ENCODE measurements around the gene ALK. TPM values are rescaled to one million over a fixed set of nuclear protein-coding genes. Genes with fewer than 3 reads are reported as not detected.

The ALK gene
- total RNA-seq, 1 experiment from 2014 or later: not detected

DNA sequence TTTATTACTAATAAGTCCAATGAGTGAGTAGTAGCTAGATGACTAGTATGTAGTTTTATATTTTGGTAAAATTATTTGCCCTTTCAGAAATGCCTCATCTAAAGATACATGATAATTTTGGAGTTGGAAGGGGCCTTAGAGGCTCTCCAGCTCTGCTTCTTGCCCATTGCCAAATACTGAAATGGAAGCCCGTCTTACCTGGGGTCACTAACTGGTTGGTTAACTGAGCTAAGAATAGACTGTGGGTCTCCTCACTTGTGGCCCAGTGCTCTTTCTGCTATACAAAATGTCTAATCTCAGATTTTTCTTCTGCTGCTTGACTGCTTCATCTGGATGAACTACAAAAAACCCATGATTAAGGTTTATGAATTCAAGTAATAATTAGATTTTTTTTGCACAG, 739.1 kb downstream of the ALK start:
- H3K4me3 Mint-ChIP-seq: no peak overlapping the region
- no peaks in the 10 kb centered on the region for H3K79me2 ChIP-seq (ENCODE audit: insufficient read depth, low read length)
- no peak overlapping the region for H3K18ac ChIP-seq (ENCODE audit: insufficient read length, low read depth, low read length)
- TF ChIP-seq, protein P1, sequence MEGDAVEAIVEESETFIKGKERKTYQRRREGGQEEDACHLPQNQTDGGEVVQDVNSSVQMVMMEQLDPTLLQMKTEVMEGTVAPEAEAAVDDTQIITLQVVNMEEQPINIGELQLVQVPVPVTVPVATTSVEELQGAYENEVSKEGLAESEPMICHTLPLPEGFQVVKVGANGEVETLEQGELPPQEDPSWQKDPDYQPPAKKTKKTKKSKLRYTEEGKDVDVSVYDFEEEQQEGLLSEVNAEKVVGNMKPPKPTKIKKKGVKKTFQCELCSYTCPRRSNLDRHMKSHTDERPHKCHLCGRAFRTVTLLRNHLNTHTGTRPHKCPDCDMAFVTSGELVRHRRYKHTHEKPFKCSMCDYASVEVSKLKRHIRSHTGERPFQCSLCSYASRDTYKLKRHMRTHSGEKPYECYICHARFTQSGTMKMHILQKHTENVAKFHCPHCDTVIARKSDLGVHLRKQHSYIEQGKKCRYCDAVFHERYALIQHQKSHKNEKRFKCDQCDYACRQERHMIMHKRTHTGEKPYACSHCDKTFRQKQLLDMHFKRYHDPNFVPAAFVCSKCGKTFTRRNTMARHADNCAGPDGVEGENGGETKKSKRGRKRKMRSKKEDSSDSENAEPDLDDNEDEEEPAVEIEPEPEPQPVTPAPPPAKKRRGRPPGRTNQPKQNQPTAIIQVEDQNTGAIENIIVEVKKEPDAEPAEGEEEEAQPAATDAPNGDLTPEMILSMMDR (conservative IDR thresholded peaks at IDR 0.05): no peak
- H3K9me3 ChIP-seq (ENCODE audit: control insufficient read depth, low read depth, low read length): no peaks in the 10 kb centered on the region
- H2BK5ac ChIP-seq (ENCODE audit: insufficient read length, low read length): no peak overlapping the region
- no peak overlapping the region for H4K91ac ChIP-seq (ENCODE audit: insufficient read length, low read depth, low read length)
- H3K14ac ChIP-seq (ENCODE audit: insufficient read depth, low read length): no peak overlapping the region
- H3K4me2 ChIP-seq (ENCODE audit: insufficient read depth, insufficient read length, low read length): no peak overlapping the region
- no peak overlapping the region for H3K27ac Mint-ChIP-seq
- no peak overlapping the region for H3T11ph ChIP-seq (ENCODE audit: low read length)
- no peaks in the 10 kb centered on the region for H3K36me3 Mint-ChIP-seq (ENCODE audit: insufficient read depth in 1 of 3, low read depth in 3 of 3)
- H3K27me3 ChIP-seq (ENCODE audit: insufficient read depth, low read length): no peaks in the 10 kb centered on the region
- no peak overlapping the region for H3K56ac ChIP-seq (ENCODE audit: insufficient read length, low read depth, low read length)
- no peak for DNase-seq
- no peaks in the 10 kb centered on the region for H3K79me1 ChIP-seq (ENCODE audit: insufficient read depth, low read depth, low read length, poor library complexity, severe bottlenecking)
- H3K4ac ChIP-seq (ENCODE audit: low read depth, low read length): no peak overlapping the region
- H2BK12ac ChIP-seq (ENCODE audit: insufficient read length, low read depth, low read length): no peak overlapping the region
- H4K5ac ChIP-seq (ENCODE audit: insufficient read length, low read depth, low read length): no peak overlapping the region
- no peak overlapping the region for H3K27ac ChIP-seq (ENCODE audit: insufficient read length, low read depth, low read length)
- no peak overlapping the region for H4K8ac ChIP-seq (replicated peaks; ENCODE audit: insufficient read length, low read depth, low read length)
- no peaks in the 10 kb centered on the region for H4K20me1 ChIP-seq (ENCODE audit: control insufficient read depth, insufficient read depth, insufficient read length)
- no peaks in the 10 kb centered on the region for H3K23me2 ChIP-seq (ENCODE audit: insufficient read length, low read depth, low read length, poor library complexity, severe bottlenecking)
- H2BK15ac ChIP-seq (ENCODE audit: low read depth, low read length): no peak overlapping the region
- H2AFZ ChIP-seq (ENCODE audit: low read length): no peak overlapping the region
- H3K9me3 Mint-ChIP-seq: peaks cover 0 to under 1% of the 10 kb centered on the region in 2 experiments; a peak in 1 of 5 replicates
- H3K4me1 Mint-ChIP-seq: no peaks in the 10 kb centered on the region
- WGBS (ENCODE audit: extremely low coverage, insufficient read length, low lambda C conversion rate): no CpG with 5 or more reads among the region's 1 CpG
- no peaks in the 10 kb centered on the region for H3K4me1 ChIP-seq (ENCODE audit: insufficient read depth, low read length)
- no peak overlapping the region for H2AK5ac ChIP-seq (ENCODE audit: insufficient read length, low read length)
- H3K27me3 Mint-ChIP-seq (ENCODE audit: low read depth): peaks cover 20% of the 10 kb centered on the region
- H2BK20ac ChIP-seq (ENCODE audit: low read depth, low read length, poor library complexity, severe bottlenecking): no peak overlapping the region
- no peak overlapping the region for H3K23ac ChIP-seq (ENCODE audit: insufficient read length, low read depth, low read length)
- no peak overlapping the region for H3K9ac ChIP-seq (ENCODE audit: extremely low read depth, insufficient read length, low read length)
- H2BK120ac ChIP-seq (ENCODE audit: low read depth, low read length, poor library complexity, severe bottlenecking): no peak overlapping the region
